GM12801 (cell line): ENCODE measurements around the gene AKR1B15.

Experiments used
- TF ChIP-seq, protein P1 (sequence below): IDR thresholded peaks from one replicate; pipeline ENCODE4 v1.5.1; 2011; ENCODE audit warnings: control low read depth; ENCODE audit not compliant: insufficient read length; ENCODE audit errors: extremely low read depth

AKR1B15 gene

DNA sequence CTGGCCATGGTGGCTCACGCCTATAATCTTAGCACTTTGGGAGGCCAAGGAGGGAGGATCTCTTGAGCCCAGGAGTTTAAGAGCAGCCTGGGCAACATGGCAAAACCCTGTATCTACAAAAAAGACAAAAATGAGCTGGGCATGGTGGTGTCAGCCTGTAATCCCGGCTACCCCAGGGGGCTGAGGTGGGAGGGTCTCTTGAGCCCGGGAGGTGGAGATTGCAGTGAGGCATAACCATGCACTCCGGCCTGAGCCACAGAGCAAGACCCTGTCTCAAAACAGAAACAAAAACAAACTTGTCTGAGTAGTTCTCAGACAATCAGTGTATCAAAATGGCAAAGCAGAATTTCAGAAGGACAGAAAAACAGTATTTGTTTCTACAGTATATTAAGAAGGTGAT is 52.5 kb downstream of the AKR1B15 start:
- TF ChIP-seq, protein P1, sequence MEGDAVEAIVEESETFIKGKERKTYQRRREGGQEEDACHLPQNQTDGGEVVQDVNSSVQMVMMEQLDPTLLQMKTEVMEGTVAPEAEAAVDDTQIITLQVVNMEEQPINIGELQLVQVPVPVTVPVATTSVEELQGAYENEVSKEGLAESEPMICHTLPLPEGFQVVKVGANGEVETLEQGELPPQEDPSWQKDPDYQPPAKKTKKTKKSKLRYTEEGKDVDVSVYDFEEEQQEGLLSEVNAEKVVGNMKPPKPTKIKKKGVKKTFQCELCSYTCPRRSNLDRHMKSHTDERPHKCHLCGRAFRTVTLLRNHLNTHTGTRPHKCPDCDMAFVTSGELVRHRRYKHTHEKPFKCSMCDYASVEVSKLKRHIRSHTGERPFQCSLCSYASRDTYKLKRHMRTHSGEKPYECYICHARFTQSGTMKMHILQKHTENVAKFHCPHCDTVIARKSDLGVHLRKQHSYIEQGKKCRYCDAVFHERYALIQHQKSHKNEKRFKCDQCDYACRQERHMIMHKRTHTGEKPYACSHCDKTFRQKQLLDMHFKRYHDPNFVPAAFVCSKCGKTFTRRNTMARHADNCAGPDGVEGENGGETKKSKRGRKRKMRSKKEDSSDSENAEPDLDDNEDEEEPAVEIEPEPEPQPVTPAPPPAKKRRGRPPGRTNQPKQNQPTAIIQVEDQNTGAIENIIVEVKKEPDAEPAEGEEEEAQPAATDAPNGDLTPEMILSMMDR = no peak

GRCh38 chr7:134602881-134603451 is 54.1 kb downstream of the AKR1B15 start:
- TF ChIP-seq, protein P1 = no peak

GRCh38 chr7:134605978-134606923 is 57.3 kb downstream of the AKR1B15 start:
- TF ChIP-seq, protein P1 = peak; percentile 17

GRCh38 chr7:134611611-134612151 is 62.8 kb downstream of the AKR1B15 start:
- TF ChIP-seq, protein P1 = no peak

DNA sequence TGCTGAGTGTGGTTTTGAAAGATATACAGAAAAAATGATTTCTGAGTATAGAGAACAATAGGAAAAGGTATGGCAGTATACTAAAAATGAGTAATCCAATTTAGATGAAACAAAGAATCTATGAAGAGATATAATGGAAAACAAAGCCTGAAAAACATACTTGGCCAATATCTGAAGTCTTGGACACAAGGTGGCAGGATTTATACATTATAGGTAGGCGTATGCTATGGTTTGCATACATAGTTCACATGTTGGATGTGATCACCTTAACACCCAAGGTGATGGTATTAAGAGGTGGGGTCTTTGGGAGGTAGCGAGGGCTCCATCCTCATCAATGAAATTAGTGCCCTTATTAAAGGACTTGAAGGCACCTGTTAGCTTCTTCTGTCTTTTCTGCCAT is 63.3 kb downstream of the AKR1B15 start:
- TF ChIP-seq, protein P1 = no peak

- TF ChIP-seq, protein P1 = no peak
Observed at GRCh38 chr7:134613623-134614347, 64.9 kb downstream of the AKR1B15 start.

- TF ChIP-seq, protein P1 = no peak
Observed at GRCh38 chr7:134616611-134617010, 67.7 kb downstream of the AKR1B15 start.
